Measurements from ENCODE around the gene KLHL3. TPM values are rescaled to one million over a fixed set of nuclear protein-coding genes. Genes with fewer than 3 reads are reported as not detected.

The KLHL3 gene
- total RNA-seq, 1 donor from 2014 or later: 5.7 TPM

DNA sequence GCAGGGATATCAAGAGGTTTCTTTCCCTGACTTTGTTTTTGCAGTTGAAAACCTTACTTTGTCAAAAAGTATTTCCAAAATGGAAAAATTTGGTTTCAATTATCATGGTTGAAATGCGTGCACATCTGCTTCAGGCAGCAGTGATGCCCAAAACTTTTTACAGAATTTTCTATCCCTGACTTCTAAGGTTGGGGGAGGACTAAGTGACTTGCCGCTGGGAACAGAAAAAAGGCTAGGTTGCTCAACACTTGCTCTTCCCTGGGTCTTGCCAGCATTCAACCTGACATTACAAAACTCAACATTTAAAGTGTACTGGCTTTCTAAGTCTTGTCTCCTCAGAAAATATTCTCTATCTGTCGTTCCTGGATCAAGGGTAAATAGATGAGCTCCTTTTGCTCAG, 4.7 kb downstream of the KLHL3 start:
- H3K4me3 Mint-ChIP-seq (ENCODE audit: unreplicated experiment): no peak overlapping the region
- TF ChIP-seq CTCF (IDR thresholded peaks at IDR 0.05; ENCODE audit: partially characterized antibody, unreplicated experiment): no peak
- H3K27ac Mint-ChIP-seq (ENCODE audit: unreplicated experiment): no peak overlapping the region
- peaks cover 7% of the 10 kb centered on the region for H3K4me1 Mint-ChIP-seq (ENCODE audit: low read depth, unreplicated experiment)
- peaks cover 2% of the 10 kb centered on the region for H3K9me3 Mint-ChIP-seq (ENCODE audit: unreplicated experiment)
- DNase-seq: no peak
- H3K36me3 Mint-ChIP-seq (ENCODE audit: unreplicated experiment): no peaks in the 10 kb centered on the region
- H3K27me3 Mint-ChIP-seq (ENCODE audit: unreplicated experiment): no peaks in the 10 kb centered on the region

DNA sequence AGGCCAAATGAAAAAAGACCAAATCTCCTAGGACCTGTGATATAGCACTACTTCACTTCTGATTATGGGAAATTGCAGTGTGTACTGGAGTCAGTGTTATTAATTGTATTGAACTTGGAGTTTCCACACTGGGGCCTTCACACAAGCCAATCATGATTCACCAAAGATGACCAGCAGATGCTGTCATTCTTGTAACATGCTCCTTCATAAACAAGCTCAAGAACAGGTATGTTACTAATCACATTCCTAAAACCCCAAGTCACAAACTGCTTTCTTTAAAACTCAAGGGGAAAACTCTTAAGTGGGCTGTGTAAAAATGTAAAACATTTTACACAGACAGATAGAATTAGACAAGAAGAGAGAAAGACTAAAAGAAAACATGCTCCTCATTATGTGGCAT, 5.6 kb downstream of the KLHL3 start:
- no peak for TF ChIP-seq CTCF (IDR thresholded peaks at IDR 0.05; ENCODE audit: partially characterized antibody, unreplicated experiment)
- no peak overlapping the region for H3K27ac Mint-ChIP-seq (ENCODE audit: unreplicated experiment)

DNA sequence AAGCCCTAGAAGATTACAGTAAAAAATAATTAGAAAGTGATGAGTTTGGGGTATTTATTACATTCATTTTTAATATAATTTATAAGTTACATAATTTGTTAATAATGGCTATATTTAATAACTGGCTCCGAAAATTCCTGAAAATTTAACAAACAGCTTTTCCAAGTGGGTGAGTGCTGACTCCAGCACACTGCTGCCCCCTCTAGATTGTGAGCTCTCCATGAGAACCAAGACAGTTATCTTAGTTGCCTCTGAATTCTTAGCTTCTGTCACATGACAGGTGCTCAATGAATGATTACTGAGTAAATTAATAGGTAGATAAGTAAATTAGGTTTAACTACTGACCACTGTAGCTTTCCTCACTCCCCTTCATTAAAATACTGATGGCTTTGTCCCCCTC, 7.8 kb downstream of the KLHL3 start:
- no peak for TF ChIP-seq CTCF (IDR thresholded peaks at IDR 0.05; ENCODE audit: partially characterized antibody, unreplicated experiment)
- Mint-ChIP-seq H3K27me3 (ENCODE audit: unreplicated experiment) (no peaks in the 10 kb centered on the region), H3K36me3 (ENCODE audit: unreplicated experiment) (no peaks in the 10 kb centered on the region), H3K9me3 (ENCODE audit: unreplicated experiment) (no peaks in the 10 kb centered on the region), H3K27ac (ENCODE audit: unreplicated experiment) (no peak overlapping the region), H3K4me1 (ENCODE audit: low read depth, unreplicated experiment) (no peaks in the 10 kb centered on the region), H3K4me3 (ENCODE audit: unreplicated experiment) (no peak overlapping the region)
- DNase-seq: no peak

More for the DNA sequence above, 5.6 kb downstream of the KLHL3 start:
- Mint-ChIP-seq H3K36me3 (ENCODE audit: unreplicated experiment) (no peaks in the 10 kb centered on the region), H3K9me3 (ENCODE audit: unreplicated experiment) (peaks cover 2% of the 10 kb centered on the region), H3K4me3 (ENCODE audit: unreplicated experiment) (no peak overlapping the region), H3K4me1 (ENCODE audit: low read depth, unreplicated experiment) (peaks cover 7% of the 10 kb centered on the region), H3K27me3 (ENCODE audit: unreplicated experiment) (no peaks in the 10 kb centered on the region)
- no peak for DNase-seq

GRCh38 chr5:137727623-137728022, 8.3 kb downstream of the KLHL3 start:
- Mint-ChIP-seq H3K4me3 (ENCODE audit: unreplicated experiment) (no peak overlapping the region), H3K9me3 (ENCODE audit: unreplicated experiment) (no peaks in the 10 kb centered on the region), H3K4me1 (ENCODE audit: low read depth, unreplicated experiment) (no peaks in the 10 kb centered on the region), H3K36me3 (ENCODE audit: unreplicated experiment) (no peaks in the 10 kb centered on the region), H3K27me3 (ENCODE audit: unreplicated experiment) (no peaks in the 10 kb centered on the region), H3K27ac (ENCODE audit: unreplicated experiment) (no peak overlapping the region)
- TF ChIP-seq CTCF (IDR thresholded peaks at IDR 0.05; ENCODE audit: partially characterized antibody, unreplicated experiment): no peak
- DNase-seq: no peak

DNA sequence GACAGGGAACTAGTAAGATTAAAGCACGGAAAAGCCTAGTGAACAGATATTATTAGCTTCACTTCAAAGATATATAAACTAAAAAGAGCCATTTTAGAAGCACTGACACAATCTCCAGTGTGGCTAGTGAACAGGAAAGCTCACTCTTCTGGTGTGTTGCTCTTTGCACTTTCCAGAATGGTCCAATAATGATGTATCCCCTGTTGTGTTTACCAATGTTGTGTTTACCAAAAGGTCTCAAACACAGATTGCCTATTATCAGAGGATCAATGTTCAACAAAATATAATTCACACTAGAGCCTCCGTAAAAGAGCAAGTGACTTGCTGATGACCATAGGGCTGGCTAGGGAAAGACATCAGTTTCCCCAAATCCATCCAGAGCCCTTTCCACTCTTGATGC, 11.6 kb downstream of the KLHL3 start:
- Mint-ChIP-seq H3K9me3 (ENCODE audit: unreplicated experiment) (no peaks in the 10 kb centered on the region), H3K27me3 (ENCODE audit: unreplicated experiment) (no peaks in the 10 kb centered on the region), H3K36me3 (ENCODE audit: unreplicated experiment) (no peaks in the 10 kb centered on the region), H3K4me1 (ENCODE audit: low read depth, unreplicated experiment) (no peaks in the 10 kb centered on the region), H3K4me3 (ENCODE audit: unreplicated experiment) (no peak overlapping the region), H3K27ac (ENCODE audit: unreplicated experiment) (no peak overlapping the region)
- no peak for DNase-seq
- no peak for TF ChIP-seq CTCF (IDR thresholded peaks at IDR 0.05; ENCODE audit: partially characterized antibody, unreplicated experiment)

All from glutamatergic neuron (in vitro differentiated cells).